ENCODE results near the gene SLC51A.

The SLC51A gene

DNA sequence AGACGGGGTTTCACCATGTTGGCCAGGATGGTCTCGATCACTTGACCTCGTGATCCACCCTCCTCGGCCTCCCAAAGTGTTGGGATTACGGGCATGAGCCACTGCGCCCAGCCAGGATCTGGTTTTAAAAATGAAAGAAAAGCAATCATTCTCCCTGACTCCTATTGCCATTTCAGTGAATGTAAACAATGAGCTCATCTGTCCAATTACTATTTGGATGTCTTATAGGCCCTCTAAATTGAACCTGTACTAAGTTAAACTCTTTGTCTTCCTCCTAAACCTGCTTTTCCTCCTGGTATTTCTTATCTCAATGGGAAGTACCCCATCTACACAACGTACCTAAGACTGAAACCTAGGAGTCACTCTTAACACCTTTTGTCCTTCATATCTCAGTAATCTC lies 47.5 kb downstream of the SLC51A start:
- no peak overlapping the region for H3K4me3 ChIP-seq (ENCODE audit: insufficient read depth, low read depth, low read length, poor library complexity, severe bottlenecking)
- DNase-seq, result no peak
- peaks cover 30% of the 10 kb centered on the region for H3K36me3 ChIP-seq (ENCODE audit: control insufficient read depth, insufficient read depth, low read length)
- no peak overlapping the region for H3K27ac ChIP-seq (ENCODE audit: insufficient read depth, low read length, poor library complexity, severe bottlenecking)
- no peaks in the 10 kb centered on the region for H3K9me3 ChIP-seq (ENCODE audit: control insufficient read depth, low read length)
- H3K27me3 ChIP-seq (replicated peaks; ENCODE audit: control insufficient read depth, insufficient read depth, low read length, poor library complexity, severe bottlenecking), result no peaks in the 10 kb centered on the region
- H3K4me1 ChIP-seq (ENCODE audit: control insufficient read depth, insufficient read depth, low read length, poor library complexity, severe bottlenecking), result no peaks in the 10 kb centered on the region

DNA sequence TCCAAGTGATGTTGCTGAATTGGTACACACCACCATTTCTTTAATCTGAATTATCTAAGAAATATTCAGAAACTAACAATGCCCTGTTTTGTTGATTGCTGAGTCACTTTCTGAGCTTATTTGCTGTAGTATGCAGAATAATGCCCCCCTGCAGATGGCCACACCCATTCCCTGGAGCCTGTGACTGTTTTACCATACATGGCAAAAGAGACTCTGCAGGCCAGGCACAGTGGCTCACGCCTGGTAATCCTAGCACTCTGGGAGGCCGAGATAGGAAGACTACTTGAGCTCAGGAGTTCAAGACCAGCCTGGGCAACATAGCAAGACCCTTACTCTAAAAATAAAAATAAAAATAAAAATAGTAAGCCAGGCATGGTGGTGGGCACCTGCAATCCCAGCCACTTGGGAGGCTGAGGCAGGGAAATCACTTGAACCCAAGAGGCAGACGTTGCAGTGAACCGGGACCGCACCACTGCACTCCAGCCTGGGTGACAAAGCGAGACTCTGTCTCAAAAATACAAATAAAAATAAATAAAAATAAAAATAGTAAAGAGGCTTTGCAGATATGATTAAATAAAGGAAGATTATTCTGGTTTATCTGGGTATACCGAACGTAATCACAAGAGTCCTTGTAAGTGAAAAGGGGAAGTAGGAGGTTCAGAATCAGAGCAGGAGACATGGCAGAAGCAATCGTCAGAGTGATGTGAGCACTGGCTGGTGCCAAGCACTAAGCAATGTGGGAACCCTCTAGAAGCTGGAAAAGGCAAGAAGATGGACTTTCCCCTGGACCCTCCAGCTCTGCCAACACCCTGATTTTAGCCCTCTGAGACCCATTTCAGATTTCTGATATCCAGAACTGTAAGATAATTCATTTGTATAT lies 52.2 kb downstream of the SLC51A start:
- Histone ChIP-seq H3K36me3 (ENCODE audit: control insufficient read depth, insufficient read depth, low read length) (peaks cover 28% of the 10 kb centered on the region), H3K27me3 (replicated peaks; ENCODE audit: control insufficient read depth, insufficient read depth, low read length, poor library complexity, severe bottlenecking) (no peaks in the 10 kb centered on the region), H3K9me3 (ENCODE audit: control insufficient read depth, low read length) (no peaks in the 10 kb centered on the region), H3K4me3 (ENCODE audit: insufficient read depth, low read depth, low read length, poor library complexity, severe bottlenecking) (no peak overlapping the region), H3K27ac (ENCODE audit: insufficient read depth, low read length, poor library complexity, severe bottlenecking) (no peak overlapping the region), H3K4me1 (ENCODE audit: control insufficient read depth, insufficient read depth, low read length, poor library complexity, severe bottlenecking) (peaks cover 7% of the 10 kb centered on the region)
- no peak for DNase-seq

DNA sequence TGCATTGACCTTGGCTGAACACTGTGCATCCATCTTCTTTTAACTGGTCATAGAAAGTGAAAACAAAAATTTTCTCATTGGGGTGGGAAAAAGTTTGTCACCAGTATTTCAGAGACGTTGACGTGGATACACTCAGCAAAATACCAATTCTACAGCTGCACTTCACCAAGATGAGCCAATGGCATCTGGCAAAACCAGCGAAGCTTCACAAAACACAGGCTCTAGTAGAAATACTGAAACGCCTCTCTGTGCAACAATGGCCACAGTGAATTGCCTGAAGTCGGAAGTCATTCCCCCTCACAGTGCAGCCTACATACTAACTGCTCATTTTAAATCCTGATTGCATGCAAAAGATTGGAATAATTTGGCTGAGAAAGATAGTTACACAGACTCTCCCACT lies 54.2 kb downstream of the SLC51A start:
- no peaks in the 10 kb centered on the region for H3K9me3 ChIP-seq (ENCODE audit: control insufficient read depth, low read length)
- no peak overlapping the region for H3K27ac ChIP-seq (ENCODE audit: insufficient read depth, low read length, poor library complexity, severe bottlenecking)
- no peaks in the 10 kb centered on the region for H3K27me3 ChIP-seq (replicated peaks; ENCODE audit: control insufficient read depth, insufficient read depth, low read length, poor library complexity, severe bottlenecking)
- peaks cover 24% of the 10 kb centered on the region for H3K36me3 ChIP-seq (ENCODE audit: control insufficient read depth, insufficient read depth, low read length)
- no peak for DNase-seq
- H3K4me1 ChIP-seq (ENCODE audit: control insufficient read depth, insufficient read depth, low read length, poor library complexity, severe bottlenecking), result peaks cover 18% of the 10 kb centered on the region
- no peak overlapping the region for H3K4me3 ChIP-seq (ENCODE audit: insufficient read depth, low read depth, low read length, poor library complexity, severe bottlenecking)

DNA sequence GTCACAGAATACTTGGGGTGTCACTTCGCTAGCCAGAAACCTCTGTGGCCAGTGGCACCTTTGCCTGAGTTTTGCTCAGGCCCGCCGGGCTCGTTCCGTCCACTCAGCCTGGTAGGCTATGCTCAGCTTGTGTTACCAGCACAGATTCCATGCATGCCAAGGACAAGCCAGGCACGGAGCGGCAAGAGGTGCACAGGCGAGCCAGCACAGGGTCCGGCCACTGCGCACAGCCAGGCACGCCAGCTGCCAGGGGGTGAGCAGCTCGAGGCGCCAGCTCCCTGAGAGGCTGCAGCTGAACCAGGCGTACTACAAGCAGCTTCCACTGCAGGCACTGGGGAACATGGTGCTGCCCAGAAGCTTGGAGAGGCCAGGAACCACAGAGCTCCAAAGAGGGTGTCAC lies 56.5 kb downstream of the SLC51A start:
- H3K4me1 ChIP-seq (ENCODE audit: control insufficient read depth, insufficient read depth, low read length, poor library complexity, severe bottlenecking), result peaks cover 18% of the 10 kb centered on the region
- no peaks in the 10 kb centered on the region for H3K9me3 ChIP-seq (ENCODE audit: control insufficient read depth, low read length)
- H3K36me3 ChIP-seq (ENCODE audit: control insufficient read depth, insufficient read depth, low read length), result peaks cover 10% of the 10 kb centered on the region
- H3K27me3 ChIP-seq (replicated peaks; ENCODE audit: control insufficient read depth, insufficient read depth, low read length, poor library complexity, severe bottlenecking), result no peaks in the 10 kb centered on the region
- peak overlapping the region; percentile 64 for H3K27ac ChIP-seq (ENCODE audit: insufficient read depth, low read length, poor library complexity, severe bottlenecking)
- no peak for DNase-seq
- H3K4me3 ChIP-seq (ENCODE audit: insufficient read depth, low read depth, low read length, poor library complexity, severe bottlenecking), result no peak overlapping the region

DNA sequence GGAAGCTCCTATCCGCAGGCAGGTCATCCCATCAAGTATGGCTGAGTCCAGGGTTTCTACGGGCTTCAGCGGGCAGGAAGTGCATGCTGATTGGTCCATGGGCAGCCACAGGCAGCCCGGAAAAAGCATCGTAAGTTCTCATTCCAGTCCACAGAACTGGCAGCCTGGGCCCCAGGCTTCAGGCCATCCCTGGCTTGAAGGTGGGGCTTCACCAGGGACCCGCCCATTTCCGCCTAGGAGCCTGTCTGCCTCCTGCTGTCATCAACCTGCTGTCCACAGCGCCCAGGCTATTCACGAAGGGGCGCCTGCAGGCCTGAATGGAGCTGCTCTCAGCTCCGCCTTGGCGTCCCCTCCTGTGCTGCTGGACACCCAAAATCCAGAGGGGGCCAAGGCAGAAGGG lies 57.3 kb downstream of the SLC51A start:
- Histone ChIP-seq H3K4me1 (ENCODE audit: control insufficient read depth, insufficient read depth, low read length, poor library complexity, severe bottlenecking) (peaks cover 18% of the 10 kb centered on the region), H3K36me3 (ENCODE audit: control insufficient read depth, insufficient read depth, low read length) (peaks cover 7% of the 10 kb centered on the region), H3K9me3 (ENCODE audit: control insufficient read depth, low read length) (no peaks in the 10 kb centered on the region), H3K27me3 (replicated peaks; ENCODE audit: control insufficient read depth, insufficient read depth, low read length, poor library complexity, severe bottlenecking) (no peaks in the 10 kb centered on the region), H3K27ac (ENCODE audit: insufficient read depth, low read length, poor library complexity, severe bottlenecking) (peak overlapping the region; percentile 64), H3K4me3 (ENCODE audit: insufficient read depth, low read depth, low read length, poor library complexity, severe bottlenecking) (peak overlapping the region; percentile 20)
- DNase-seq, result no peak

DNA sequence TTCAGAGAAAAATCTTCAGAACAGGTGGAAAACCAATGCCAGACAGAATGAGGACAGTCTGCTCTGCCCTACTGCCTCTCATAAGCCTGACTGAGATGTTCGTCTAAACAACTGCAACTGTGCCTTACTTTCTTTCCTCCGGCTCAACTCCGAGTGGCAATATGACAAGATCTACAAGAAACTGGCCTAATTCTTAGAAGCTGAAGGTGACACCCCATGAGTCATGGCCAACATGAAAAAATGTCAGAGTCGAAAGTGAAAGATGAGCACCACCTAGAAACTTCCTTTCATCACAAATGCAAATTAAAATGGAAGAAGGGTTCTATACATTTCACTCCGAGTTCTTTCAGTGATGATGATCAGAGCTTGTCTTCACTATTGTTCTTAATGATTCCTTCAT lies 58.3 kb downstream of the SLC51A start:
- peaks cover under 1% of the 10 kb centered on the region for H3K36me3 ChIP-seq (ENCODE audit: control insufficient read depth, insufficient read depth, low read length)
- H3K27ac ChIP-seq (ENCODE audit: insufficient read depth, low read length, poor library complexity, severe bottlenecking), result peak overlapping the region; percentile 64
- H3K4me1 ChIP-seq (ENCODE audit: control insufficient read depth, insufficient read depth, low read length, poor library complexity, severe bottlenecking), result peaks cover 18% of the 10 kb centered on the region
- DNase-seq, result peak; percentile 39 to 44 (median 44)
- no peaks in the 10 kb centered on the region for H3K27me3 ChIP-seq (replicated peaks; ENCODE audit: control insufficient read depth, insufficient read depth, low read length, poor library complexity, severe bottlenecking)
- peak overlapping the region; percentile 20 for H3K4me3 ChIP-seq (ENCODE audit: insufficient read depth, low read depth, low read length, poor library complexity, severe bottlenecking)
- H3K9me3 ChIP-seq (ENCODE audit: control insufficient read depth, low read length), result no peaks in the 10 kb centered on the region

DNA sequence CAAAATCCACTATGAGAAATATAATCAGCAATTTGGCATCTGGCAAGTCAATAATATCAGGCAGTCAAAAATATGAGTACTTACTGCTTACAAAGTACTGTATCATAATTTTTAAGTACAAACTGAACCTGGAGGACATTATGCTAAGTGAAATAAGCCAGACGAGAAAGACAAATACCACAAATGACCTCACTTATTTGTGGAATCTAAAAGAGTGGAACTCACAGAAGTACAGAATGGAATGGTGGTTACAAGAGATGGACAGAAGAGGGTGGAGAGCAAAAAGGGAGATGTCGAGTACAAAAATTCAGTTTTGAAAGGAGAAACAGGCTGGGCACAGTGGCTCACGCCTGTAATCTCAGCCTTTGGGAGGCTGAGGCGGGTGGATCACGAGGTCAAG lies 58.8 kb downstream of the SLC51A start:
- Histone ChIP-seq H3K4me3 (ENCODE audit: insufficient read depth, low read depth, low read length, poor library complexity, severe bottlenecking) (peak overlapping the region; percentile 20), H3K27ac (ENCODE audit: insufficient read depth, low read length, poor library complexity, severe bottlenecking) (peak overlapping the region; percentile 64), H3K27me3 (replicated peaks; ENCODE audit: control insufficient read depth, insufficient read depth, low read length, poor library complexity, severe bottlenecking) (no peaks in the 10 kb centered on the region), H3K9me3 (ENCODE audit: control insufficient read depth, low read length) (no peaks in the 10 kb centered on the region), H3K4me1 (ENCODE audit: control insufficient read depth, insufficient read depth, low read length, poor library complexity, severe bottlenecking) (peaks cover 18% of the 10 kb centered on the region), H3K36me3 (ENCODE audit: control insufficient read depth, insufficient read depth, low read length) (no peaks in the 10 kb centered on the region)
- no peak for DNase-seq

DNA sequence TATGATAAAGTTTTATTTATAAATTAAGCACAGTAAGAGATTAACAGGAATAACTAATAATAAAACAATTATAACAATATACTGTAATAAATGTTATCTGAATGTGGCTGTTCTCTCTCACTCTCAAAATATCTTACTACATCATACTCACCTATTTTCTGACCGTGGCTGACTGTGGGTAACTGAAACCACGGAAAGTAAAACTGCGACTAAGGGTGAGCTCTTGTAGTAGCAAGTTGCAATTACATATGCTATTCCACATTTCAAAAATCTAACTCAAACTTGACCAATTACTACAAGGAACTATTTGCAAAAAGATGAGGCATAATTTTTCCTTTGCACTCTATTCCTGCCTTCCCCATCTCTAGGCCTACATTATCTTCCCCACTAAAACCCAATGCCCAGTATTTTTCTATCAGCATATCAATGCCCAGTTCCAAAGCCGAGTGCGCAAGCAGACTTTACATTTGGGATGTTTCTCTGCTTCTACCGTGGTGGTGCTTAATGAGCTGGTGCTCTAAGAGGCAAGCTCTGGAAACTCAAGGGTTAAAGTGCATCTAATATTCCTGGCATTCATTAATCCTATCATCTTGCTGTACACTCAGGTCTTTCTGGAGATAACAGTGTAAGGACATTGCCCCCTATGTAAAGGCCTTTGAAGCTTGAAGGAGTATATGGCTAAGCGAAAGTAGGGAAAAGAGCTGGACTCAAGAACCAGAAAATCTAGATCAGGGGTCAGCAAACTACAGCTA lies 64.5 kb downstream of the SLC51A start:
- no peak overlapping the region for H3K4me3 ChIP-seq (ENCODE audit: insufficient read depth, low read depth, low read length, poor library complexity, severe bottlenecking)
- H3K9me3 ChIP-seq (ENCODE audit: control insufficient read depth, low read length), result no peaks in the 10 kb centered on the region
- H3K27ac ChIP-seq (ENCODE audit: insufficient read depth, low read length, poor library complexity, severe bottlenecking), result peak overlapping the region; percentile 16
- peaks cover 7% of the 10 kb centered on the region for H3K4me1 ChIP-seq (ENCODE audit: control insufficient read depth, insufficient read depth, low read length, poor library complexity, severe bottlenecking)
- DNase-seq, result no peak
- H3K27me3 ChIP-seq (replicated peaks; ENCODE audit: control insufficient read depth, insufficient read depth, low read length, poor library complexity, severe bottlenecking), result no peaks in the 10 kb centered on the region
- H3K36me3 ChIP-seq (ENCODE audit: control insufficient read depth, insufficient read depth, low read length), result no peaks in the 10 kb centered on the region

DNA sequence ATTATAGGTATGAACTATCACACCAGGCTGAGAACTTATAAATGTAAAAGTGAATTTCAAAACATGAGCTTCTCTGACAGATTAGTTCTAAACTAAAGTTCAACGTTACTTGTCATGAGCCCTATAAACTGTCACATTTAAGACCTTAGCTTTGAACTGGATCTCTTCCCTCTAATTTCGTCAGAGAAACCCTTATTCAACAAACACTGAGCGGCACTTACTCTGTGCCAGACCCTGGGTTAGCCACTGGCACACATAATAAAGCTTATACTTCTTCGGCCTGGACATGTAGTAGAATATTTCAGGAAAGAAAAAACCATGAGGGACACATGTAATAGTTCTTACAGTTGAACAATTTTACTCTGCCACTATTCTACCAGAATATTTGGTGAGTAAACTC lies 65.6 kb downstream of the SLC51A start:
- peak overlapping the region; percentile 5 for H3K27ac ChIP-seq (ENCODE audit: insufficient read depth, low read length, poor library complexity, severe bottlenecking)
- no peaks in the 10 kb centered on the region for H3K36me3 ChIP-seq (ENCODE audit: control insufficient read depth, insufficient read depth, low read length)
- H3K4me1 ChIP-seq (ENCODE audit: control insufficient read depth, insufficient read depth, low read length, poor library complexity, severe bottlenecking), result peaks cover 15% of the 10 kb centered on the region
- H3K9me3 ChIP-seq (ENCODE audit: control insufficient read depth, low read length), result no peaks in the 10 kb centered on the region
- no peaks in the 10 kb centered on the region for H3K27me3 ChIP-seq (replicated peaks; ENCODE audit: control insufficient read depth, insufficient read depth, low read length, poor library complexity, severe bottlenecking)
- H3K4me3 ChIP-seq (ENCODE audit: insufficient read depth, low read depth, low read length, poor library complexity, severe bottlenecking), result no peak overlapping the region
- no peak for DNase-seq

All from effector memory CD4-positive, alpha-beta T cell (primary cell).